Thyroid gland (tissue), 4 donors: ENCODE measurements around the gene ATP2A3. TPM values are rescaled to one million over a fixed set of nuclear protein-coding genes. Genes with fewer than 3 reads are reported as not detected.

Source experiments
- DNase-seq, 2 donors: peaks; one replicate each; pipeline ENCODE4 v3.0.0-alpha.2; 2019
- H3K27ac ChIP-seq, 3 donors: fragments of 200-600 bp; sonication (generic); 1 replicate in 2 of 3; 2 replicates in 1 of 3; pipeline ENCODE4 v1.5.1; 2016 to 2019; ENCODE audit warnings: mild to moderate bottlenecking in 1 of 3, moderate library complexity in 1 of 3
- H3K27me3 ChIP-seq: fragments of 200-600 bp; sonication (generic); one replicate; pipeline ENCODE4 v1.5.1; 2019
- H3K36me3 ChIP-seq, 2 donors: fragments of 200-600 bp; sonication (generic); one replicate each; pipeline ENCODE4 v1.5.1; 2016 to 2019
- H3K4me1 ChIP-seq, 2 donors: fragments of 200-600 bp; sonication (generic); one replicate each; pipeline ENCODE4 v1.5.1; 2017 to 2019
- H3K4me3 ChIP-seq, 3 donors: fragments of 200-600 bp; sonication (generic); replicated peaks in 1 of 3; 1 replicate in 2 of 3; 2 replicates in 1 of 3; pipeline ENCODE4 v1.5.1; 2016; ENCODE audit warnings: mild to moderate bottlenecking in 1 of 3
- H3K9me3 ChIP-seq: fragments of 200-600 bp; sonication (generic); one replicate; pipeline ENCODE4 v1.5.1; 2017
- POLR2A ChIP-seq, 2 donors: fragments of 450-650 bp; IDR thresholded peaks; one replicate each; pipeline ENCODE4 v1.6.1; 2017; ENCODE audit warnings: antibody characterized with exemption in 2 of 2, mild to moderate bottlenecking in 2 of 2, moderate library complexity in 1 of 2
- WGBS, 2 donors: methylation state at CpG; one replicate each; pipeline ENCODE4 v1.1.5; 2017; 5-methylcytosine and 5-hydroxymethylcytosine counted together
- intact Hi-C: fragments of 100-400 bp; cut with DNase I; formaldehyde crosslinking; loops from one replicate; pipeline ENCODE4 v1.15.1; 2023
- total RNA-seq, 4 donors: library from RNA; depleted of rRNA; stranded (reverse); fragments of >200 nt; gene quantifications; one replicate each; pipeline ENCODE4 v1.2.3, GENCODE V29; 2016
- TF ChIP-seq, protein P1 (sequence below), 6 experiments: fragments of 200-600 bp in 3 of 6; fragments of 450-650 bp in 3 of 6; sonication (generic) in 3 of 6; IDR thresholded peaks; one replicate each; pipeline ENCODE4 v1.5.1; 2016 to 2019; ENCODE audit warnings: antibody characterized with exemption in 6 of 6, mild to moderate bottlenecking in 2 of 6, inconsistent platforms in 1 of 6, moderate library complexity in 1 of 6

ATP2A3 gene
- total RNA-seq, 4 donors from 2014 or later: 6.9 to 18.6 (median 9.1) TPM

DNA sequence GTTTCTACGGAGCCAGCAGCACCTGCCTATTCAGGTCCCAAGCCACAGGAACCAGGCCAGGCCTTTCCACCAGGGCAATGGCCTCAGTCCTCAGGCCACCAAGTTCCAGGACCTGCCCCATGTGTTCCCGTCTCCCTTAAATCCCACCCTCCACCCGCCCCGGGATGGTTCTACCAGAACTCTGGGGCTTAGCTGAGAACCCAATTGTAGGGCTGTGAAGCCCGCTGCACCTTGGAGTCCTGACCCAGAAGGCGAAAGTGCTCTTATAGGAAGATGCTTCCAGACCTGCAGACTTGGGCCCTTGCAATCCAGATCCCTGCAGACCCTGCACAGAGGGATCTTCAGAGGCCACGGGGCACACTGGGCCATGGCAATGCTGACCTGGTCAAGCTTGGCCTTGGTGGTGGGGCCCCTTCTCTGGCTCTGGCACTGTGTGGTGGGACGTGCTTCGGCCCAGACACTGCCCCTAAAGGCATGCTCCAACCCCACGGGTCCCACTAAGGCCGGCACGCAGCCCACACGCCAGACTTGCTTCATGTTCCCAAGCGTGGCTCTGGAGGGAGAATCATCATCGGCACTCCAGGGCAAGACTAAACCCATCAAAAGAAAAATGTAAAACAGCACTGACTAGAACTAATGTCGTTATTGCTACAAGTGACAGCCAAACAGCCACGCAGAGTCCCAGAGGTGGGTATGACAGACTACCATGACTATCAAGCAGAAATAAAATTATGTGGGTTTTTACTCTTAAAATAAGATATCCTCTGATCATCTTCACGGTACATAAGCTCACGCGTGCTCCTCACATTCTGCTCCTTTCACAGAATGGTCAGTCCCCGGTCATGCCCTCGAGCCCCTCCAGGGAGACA, 41.3 kb upstream of the ATP2A3 start:
- no peaks in the 10 kb centered on the region for H3K27me3 ChIP-seq
- 92% methylated on average over 17 to 20 of the region's 22 CpGs for WGBS, 2 donors
- H3K27ac ChIP-seq: no peak overlapping the region
- TF ChIP-seq POLR2A (IDR thresholded peaks at IDR 0.05): no peak
- TF ChIP-seq, protein P1, sequence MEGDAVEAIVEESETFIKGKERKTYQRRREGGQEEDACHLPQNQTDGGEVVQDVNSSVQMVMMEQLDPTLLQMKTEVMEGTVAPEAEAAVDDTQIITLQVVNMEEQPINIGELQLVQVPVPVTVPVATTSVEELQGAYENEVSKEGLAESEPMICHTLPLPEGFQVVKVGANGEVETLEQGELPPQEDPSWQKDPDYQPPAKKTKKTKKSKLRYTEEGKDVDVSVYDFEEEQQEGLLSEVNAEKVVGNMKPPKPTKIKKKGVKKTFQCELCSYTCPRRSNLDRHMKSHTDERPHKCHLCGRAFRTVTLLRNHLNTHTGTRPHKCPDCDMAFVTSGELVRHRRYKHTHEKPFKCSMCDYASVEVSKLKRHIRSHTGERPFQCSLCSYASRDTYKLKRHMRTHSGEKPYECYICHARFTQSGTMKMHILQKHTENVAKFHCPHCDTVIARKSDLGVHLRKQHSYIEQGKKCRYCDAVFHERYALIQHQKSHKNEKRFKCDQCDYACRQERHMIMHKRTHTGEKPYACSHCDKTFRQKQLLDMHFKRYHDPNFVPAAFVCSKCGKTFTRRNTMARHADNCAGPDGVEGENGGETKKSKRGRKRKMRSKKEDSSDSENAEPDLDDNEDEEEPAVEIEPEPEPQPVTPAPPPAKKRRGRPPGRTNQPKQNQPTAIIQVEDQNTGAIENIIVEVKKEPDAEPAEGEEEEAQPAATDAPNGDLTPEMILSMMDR (IDR thresholded peaks at IDR 0.05): no peak
- intact Hi-C loops: no loop called here
- no peak overlapping the region for H3K4me3 ChIP-seq
- H3K4me1 ChIP-seq: no peaks in the 10 kb centered on the region
- H3K9me3 ChIP-seq: no peaks in the 10 kb centered on the region
- DNase-seq: no peak
- peaks cover 35 to 42% of the 10 kb centered on the region in 2 donors for H3K36me3 ChIP-seq

DNA sequence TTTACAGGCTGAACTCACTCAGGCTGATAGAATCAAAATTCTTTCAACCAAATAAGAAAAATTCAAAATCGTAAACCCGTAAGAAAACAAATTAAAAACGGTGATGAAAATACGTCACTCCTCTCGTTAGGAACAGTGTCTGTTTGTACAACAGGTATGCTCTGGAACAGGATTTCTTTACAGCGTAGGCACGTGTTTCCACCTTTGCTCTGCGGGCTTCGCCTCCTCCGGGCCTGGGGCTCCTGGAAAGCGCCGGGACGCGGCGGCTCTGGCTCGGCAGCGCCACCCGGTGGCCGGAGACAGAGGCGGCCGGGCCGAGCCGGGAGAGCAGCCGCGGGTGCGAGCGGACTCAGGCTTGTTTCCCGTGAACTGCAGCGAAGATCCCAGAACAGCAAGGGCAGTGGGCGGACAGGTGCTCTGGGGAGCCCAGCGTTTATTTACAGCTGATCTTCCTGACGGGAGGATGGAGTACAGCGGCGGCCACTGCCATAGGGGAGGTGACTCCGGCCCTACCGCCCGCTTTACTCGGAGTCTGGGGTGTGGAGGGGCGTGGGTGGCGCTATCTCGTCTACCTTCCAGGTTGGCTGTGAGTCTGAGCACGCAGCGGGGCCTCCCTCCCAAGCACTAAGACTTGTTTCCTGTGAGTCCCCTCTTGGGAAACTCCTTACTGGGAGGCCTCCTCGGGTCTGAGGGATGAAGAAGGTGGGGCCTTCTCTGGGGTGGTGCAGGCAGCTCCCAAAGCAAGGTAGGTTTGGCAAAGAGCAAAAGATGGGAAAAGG, 40.5 kb upstream of the ATP2A3 start:
- TF ChIP-seq POLR2A (IDR thresholded peaks at IDR 0.05): no peak
- TF ChIP-seq, protein P1 (IDR thresholded peaks at IDR 0.05): peak; percentile 64 to 94 (median 78)
- no peaks in the 10 kb centered on the region for H3K4me1 ChIP-seq
- WGBS, 2 donors: 22 to 31% methylated on average over 26 to 33 of the region's 44 CpGs
- intact Hi-C loops: loop anchor here (5.0 kb wide), 1 partner anchor 67 kb away; no protein-coding TSS in a partner anchor
- no peak overlapping the region for H3K27ac ChIP-seq
- no peaks in the 10 kb centered on the region for H3K27me3 ChIP-seq
- no peaks in the 10 kb centered on the region for H3K9me3 ChIP-seq
- peak; percentile 43 to 54 for DNase-seq
- no peak overlapping the region for H3K4me3 ChIP-seq
- peaks cover 35 to 40% of the 10 kb centered on the region in 2 donors for H3K36me3 ChIP-seq

DNA sequence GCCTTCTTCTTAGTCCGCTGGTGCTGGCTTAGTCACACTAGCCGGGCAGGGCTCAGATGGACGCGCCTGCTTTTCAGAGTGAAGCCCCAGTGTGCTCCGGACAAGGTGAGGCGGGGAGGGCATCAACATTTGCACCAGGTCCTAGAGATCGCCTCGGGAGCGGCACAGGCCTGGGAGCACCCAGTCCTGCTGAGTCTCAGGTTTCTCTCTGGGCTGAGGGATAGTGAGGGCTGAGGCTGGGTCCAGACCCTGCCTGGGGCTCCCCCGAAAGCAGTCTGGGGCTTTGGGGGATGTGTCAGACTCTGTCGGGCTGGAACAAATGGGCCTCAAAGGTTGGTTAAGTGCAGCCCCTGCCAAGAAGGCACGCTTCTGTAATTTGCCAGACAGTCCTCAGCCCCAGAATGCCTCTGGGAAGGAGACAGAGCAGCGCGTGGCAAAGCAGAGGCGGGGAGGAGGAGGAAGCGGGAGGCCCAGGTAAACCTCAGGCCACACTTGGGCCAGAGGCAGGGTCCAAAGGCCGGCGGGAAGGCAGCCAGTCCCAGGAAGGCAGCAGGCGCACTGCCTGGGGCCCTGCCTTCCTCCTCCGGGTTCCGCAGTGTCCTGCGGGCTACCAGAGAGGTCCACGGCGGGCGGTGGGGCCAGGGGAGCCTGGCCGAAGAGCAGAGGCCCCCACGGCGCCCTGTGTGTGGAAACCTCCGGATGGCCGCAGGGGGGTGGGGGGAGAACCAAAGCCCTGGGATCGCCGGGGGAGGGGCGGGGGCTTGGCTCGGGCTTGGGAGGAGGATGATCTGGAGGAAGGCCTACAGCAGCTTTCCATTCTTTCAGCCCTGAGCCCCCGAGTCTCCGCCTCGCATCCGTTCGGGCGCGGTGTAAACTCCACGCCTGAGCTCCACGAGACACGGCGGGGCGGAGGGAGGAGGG, 39.5 kb upstream of the ATP2A3 start:
- no peaks in the 10 kb centered on the region for H3K9me3 ChIP-seq
- no peaks in the 10 kb centered on the region for H3K4me1 ChIP-seq
- TF ChIP-seq POLR2A (IDR thresholded peaks at IDR 0.05): no peak
- TF ChIP-seq, protein P1 (IDR thresholded peaks at IDR 0.05): no peak
- peaks cover 26 to 31% of the 10 kb centered on the region in 2 donors for H3K36me3 ChIP-seq
- H3K4me3 ChIP-seq: no peak overlapping the region
- intact Hi-C loops: loop anchor here (5.0 kb wide), 1 partner anchor 66 kb away; no protein-coding TSS in a partner anchor
- no peak overlapping the region for H3K27ac ChIP-seq
- DNase-seq: no peak
- no peaks in the 10 kb centered on the region for H3K27me3 ChIP-seq
- WGBS, 2 donors: 77 to 81% methylated on average over 30 to 39 of the region's 46 CpGs

DNA sequence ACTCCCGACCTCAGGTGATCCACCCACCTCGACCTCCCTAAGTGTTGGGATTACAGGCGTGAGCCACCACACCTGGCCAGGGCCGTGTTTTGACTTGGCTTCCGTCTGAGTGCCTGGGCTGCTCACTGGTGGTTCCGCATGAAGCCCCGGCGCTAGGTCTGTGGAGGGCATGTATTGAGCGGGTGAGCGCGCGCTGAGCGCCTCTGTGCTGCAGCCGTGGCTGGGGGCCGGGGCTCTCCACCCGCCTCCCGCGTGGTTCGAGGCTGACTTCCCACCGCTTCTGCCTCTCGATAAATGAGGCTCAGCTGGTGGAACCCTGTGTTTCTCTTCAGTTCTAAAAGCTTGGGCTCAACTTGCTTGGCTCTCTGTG, 38.9 kb upstream of the ATP2A3 start:
- Histone ChIP-seq H3K27ac (no peak overlapping the region), H3K36me3 (peaks cover 20 to 28% of the 10 kb centered on the region in 2 donors), H3K9me3 (no peaks in the 10 kb centered on the region), H3K4me3 (no peak overlapping the region), H3K27me3 (no peaks in the 10 kb centered on the region), H3K4me1 (no peaks in the 10 kb centered on the region)
- TF ChIP-seq, protein P1 (IDR thresholded peaks at IDR 0.05): no peak
- no peak for TF ChIP-seq POLR2A (IDR thresholded peaks at IDR 0.05)
- WGBS, 2 donors: 75 to 85% methylated on average over 20 to 21 of the region's 21 CpGs
- no peak for DNase-seq
- intact Hi-C loops: loop anchor here (5.0 kb wide), 1 partner anchor 66 kb away; no protein-coding TSS in a partner anchor
